ENCODE measurements around the gene KRTAP19-7. TPM values are rescaled to one million over a fixed set of nuclear protein-coding genes. Genes with fewer than 3 reads are reported as not detected.

Gene KRTAP19-7
- total RNA-seq = not detected in 2 replicates

GRCh38 chr21:30561264-30561895 is at the start of gene KRTAP19-7:
Gene KRTAP19-7 (minus strand): TSS chr21:30561314. CDS start chr21:30561289, 25 bp downstream.

DNA sequence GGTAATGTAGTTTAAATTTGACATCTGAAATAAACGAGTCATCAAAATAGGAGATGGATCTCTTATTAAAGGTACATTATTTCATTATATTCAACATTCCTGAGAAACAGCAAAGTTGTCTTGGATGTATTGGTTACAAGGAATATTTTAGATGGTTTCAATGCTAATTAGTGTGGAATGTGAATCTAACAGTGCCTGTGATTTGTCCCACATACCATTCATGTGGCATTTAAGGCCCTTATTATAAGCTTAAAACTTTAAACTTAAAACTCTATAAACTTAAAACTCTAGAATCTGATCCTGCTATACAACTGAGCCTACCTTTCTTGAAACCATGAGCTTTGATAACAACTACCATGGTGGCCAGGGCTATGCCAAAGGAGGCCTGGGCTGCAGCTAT is 39.7 kb upstream of the KRTAP19-7 start, which contains the start of gene KRTAP22-1:
Gene KRTAP22-1, plus strand, starts transcription at position 301 of the 400 bp plus-strand sequence.

DNA sequence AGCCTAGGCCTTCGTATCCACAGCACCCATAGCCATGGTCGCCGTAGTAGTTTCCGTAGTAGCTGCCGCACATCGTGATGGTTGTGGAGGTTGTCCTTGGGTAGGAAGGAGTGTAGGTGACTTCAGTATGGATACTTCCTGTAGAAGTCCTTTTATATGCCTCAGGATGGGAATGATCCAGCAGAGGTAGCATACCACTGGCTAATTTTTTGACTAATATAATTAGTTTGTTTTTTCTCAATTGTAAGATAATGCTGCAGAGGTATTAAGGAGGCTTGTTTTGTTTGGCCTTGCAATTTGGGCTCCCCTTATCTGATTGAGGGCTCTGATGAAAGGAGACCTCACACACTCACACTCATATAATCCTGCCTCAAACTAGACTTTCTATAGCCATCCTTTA is 37.7 kb upstream of the KRTAP19-7 start, which contains the start of gene KRTAP6-2:
Gene KRTAP6-2, minus strand, starts transcription at position 101 of the 400 bp plus-strand sequence. Its CDS starts 28 bp downstream, at position 73.

DNA sequence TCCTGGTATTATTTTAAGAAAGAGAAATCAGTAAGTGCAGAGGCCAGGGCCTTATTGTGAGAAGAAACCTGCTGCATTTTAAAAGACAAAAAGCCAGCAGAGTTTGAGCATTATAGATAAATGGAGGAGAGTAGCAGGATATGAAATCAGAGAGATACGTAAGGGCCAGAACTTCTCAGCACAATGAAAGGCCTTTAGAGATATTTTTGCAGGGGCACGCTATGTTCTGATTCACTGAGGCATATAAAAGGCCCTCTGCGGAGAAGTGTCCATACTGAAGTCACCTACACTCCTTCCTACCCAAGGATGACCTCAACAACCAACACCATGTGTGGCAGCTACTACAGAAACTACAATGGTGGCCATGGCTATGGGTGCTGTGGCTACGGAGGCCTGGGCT is 31.0 kb upstream of the KRTAP19-7 start, which contains the start of gene KRTAP6-3:
Gene KRTAP6-3, plus strand, starts transcription at position 301 of the 400 bp plus-strand sequence. Its CDS starts 6 bp downstream, at position 307.

DNA sequence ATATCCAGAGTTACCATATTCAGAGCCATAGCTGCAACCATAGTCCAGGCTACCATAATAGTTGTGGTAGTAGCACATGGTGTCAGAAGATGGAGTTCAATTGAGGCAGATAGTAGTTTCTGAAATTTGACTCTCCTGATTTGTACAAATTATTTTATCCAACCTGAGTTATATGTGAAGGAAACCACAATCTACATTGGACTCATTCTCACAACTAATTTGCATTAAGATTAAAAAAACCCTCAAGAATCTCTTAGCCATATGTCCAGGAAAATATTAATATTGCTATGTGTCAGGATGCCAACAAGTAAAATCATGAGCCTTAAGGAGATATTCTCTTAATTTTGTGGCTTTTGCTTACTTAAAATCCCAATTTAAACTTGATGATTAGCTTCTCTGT is 29.2 kb upstream of the KRTAP19-7 start, which contains the start of gene KRTAP22-2:
Gene KRTAP22-2, minus strand, starts transcription at position 101 of the 400 bp plus-strand sequence.

DNA sequence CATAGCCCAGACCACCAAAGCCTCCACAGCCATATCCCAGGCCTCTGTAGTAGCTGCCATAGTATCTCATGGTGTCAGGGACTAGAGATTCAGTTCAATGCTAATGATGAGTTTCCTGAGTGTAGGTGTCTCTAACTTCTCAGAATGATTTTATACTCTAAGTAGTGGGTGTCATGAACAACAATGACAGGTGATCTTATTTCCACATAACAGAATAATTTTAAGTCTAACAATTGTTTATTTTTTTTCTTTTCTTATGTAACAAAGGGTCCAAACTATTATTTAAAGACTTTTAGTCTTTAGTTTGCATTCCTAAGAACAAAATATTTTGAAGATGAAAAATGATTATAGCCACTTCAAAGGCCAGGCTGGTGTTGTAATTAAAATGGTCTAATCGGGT is 19.4 kb downstream of the KRTAP19-7 start, which contains the start of gene KRTAP19-6:
Gene KRTAP19-6, minus strand, starts transcription at position 101 of the 400 bp plus-strand sequence. Its CDS starts 31 bp downstream, at position 70.

Other genes with a start within 250 kb of the KRTAP19-7 start
- not detected in 2 replicates for gene KRTAP26-1, start 241.0 kb downstream of the KRTAP19-7 start, total RNA-seq
- gene KRTAP27-1, start 223.6 kb downstream of the KRTAP19-7 start, total RNA-seq = not detected in 2 replicates
- not detected in 2 replicates for gene KRTAP23-1, start 212.7 kb downstream of the KRTAP19-7 start, total RNA-seq
- not detected in 2 replicates for gene KRTAP13-2, start 189.0 kb downstream of the KRTAP19-7 start, total RNA-seq
- gene KRTAP13-1, start 165.3 kb downstream of the KRTAP19-7 start, total RNA-seq = not detected in 2 replicates
- not detected in 2 replicates for gene KRTAP13-3, start 135.4 kb downstream of the KRTAP19-7 start, total RNA-seq
- not detected in 2 replicates for gene KRTAP13-4, start 131.1 kb downstream of the KRTAP19-7 start, total RNA-seq
- gene KRTAP15-1, start 121.0 kb downstream of the KRTAP19-7 start, total RNA-seq = not detected in 2 replicates
- gene KRTAP19-1, start 80.9 kb downstream of the KRTAP19-7 start, total RNA-seq = not detected in 2 replicates
- gene KRTAP19-2, start 73.9 kb downstream of the KRTAP19-7 start, total RNA-seq = not detected in 2 replicates
- not detected in 2 replicates for gene KRTAP19-3, start 69.3 kb downstream of the KRTAP19-7 start, total RNA-seq
- not detected in 2 replicates for gene KRTAP19-4, start 64.1 kb downstream of the KRTAP19-7 start, total RNA-seq
- not detected in 2 replicates for gene KRTAP19-5, start 59.2 kb downstream of the KRTAP19-7 start, total RNA-seq
- gene KRTAP19-6, start 19.4 kb downstream of the KRTAP19-7 start, total RNA-seq = not detected in 2 replicates
- gene KRTAP22-2, start 29.1 kb upstream of the KRTAP19-7 start, total RNA-seq = not detected in 2 replicates
- not detected in 2 replicates for gene KRTAP6-3, start 31.1 kb upstream of the KRTAP19-7 start, total RNA-seq
- not detected in 2 replicates for gene KRTAP6-2, start 37.6 kb upstream of the KRTAP19-7 start, total RNA-seq
- gene KRTAP22-1, start 39.8 kb upstream of the KRTAP19-7 start, total RNA-seq = not detected in 2 replicates
- gene KRTAP6-1, start 52.6 kb upstream of the KRTAP19-7 start, total RNA-seq = not detected in 2 replicates
- gene KRTAP20-1, start 55.1 kb upstream of the KRTAP19-7 start, total RNA-seq = not detected in 2 replicates
- not detected in 2 replicates for gene KRTAP20-4, start 59.3 kb upstream of the KRTAP19-7 start, total RNA-seq
- gene KRTAP20-2, start 73.9 kb upstream of the KRTAP19-7 start, total RNA-seq = not detected in 2 replicates
- gene KRTAP20-3, start 81.5 kb upstream of the KRTAP19-7 start, total RNA-seq = not detected in 2 replicates
- not detected in 2 replicates for gene KRTAP21-3, start 157.5 kb upstream of the KRTAP19-7 start, total RNA-seq
- not detected in 2 replicates for gene KRTAP21-2, start 185.9 kb upstream of the KRTAP19-7 start, total RNA-seq
- gene KRTAP21-1, start 194.1 kb upstream of the KRTAP19-7 start, total RNA-seq = not detected in 2 replicates

Measured in smooth muscle cell of the umbilical artery (primary cell).